ENCODE measurements around the gene SDR42E2.
"Not testable (repeated sequence)": the region's sequence is repeated elsewhere in the genome, so short reads cannot be mapped to it uniquely, and the experiment has no call there.

The SDR42E2 gene

DNA sequence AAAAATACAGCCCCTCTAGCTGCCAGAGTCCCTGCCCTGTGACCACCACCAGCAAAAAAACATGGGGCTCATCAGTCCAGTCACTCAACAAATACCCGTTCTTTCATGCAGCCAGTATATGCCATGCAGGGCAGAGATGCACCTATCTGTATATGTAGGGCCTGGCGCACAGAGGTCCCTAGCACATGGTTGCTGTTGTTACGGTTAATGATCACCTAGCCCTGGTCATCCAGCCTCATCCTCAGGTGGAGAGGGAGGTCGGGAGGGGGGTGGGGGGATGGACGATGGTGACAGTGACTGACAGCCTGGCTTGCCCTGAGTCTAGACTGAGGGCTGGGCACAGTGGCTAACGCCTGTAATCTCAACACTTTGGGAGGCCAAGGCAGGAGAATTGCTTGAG, 1.5 kb downstream of the SDR42E2 start:
- DNase-seq: no peak

GRCh38 chr16:22164482-22164881, 2.2 kb downstream of the SDR42E2 start:
- DNase-seq: no peak

- DNase-seq: no peak
Measured at GRCh38 chr16:22165508-22166285, 3.4 kb downstream of the SDR42E2 start.

DNA sequence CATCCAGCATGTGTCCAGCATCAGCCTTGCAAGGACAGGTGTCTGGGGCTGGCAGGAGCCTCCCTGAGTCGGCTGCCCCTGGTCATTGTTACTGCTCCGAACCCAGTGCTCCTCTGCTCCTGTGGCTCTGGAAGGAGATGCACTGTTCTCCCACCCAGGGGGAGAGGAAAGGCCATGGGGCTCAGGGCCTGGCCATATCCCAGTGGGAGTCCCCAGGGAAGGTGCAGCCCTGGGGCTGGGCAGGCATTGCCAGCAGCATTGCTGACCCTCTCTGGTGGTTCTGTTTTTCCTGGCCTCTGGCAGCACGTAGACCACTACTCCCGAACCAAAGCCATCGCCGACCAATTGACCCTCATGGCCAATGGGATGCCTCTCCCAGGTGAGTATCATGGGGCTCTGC, 9.6 kb downstream of the SDR42E2 start:
- DNase-seq: no peak

- DNase-seq: not testable (repeated sequence)
Measured at GRCh38 chr16:22172642-22173041, 10.3 kb downstream of the SDR42E2 start.

GRCh38 chr16:22174642-22175041, 12.3 kb downstream of the SDR42E2 start:
- DNase-seq: no peak

- DNase-seq: no peak
Measured at GRCh38 chr16:22177968-22178930, 15.9 kb downstream of the SDR42E2 start.

DNA sequence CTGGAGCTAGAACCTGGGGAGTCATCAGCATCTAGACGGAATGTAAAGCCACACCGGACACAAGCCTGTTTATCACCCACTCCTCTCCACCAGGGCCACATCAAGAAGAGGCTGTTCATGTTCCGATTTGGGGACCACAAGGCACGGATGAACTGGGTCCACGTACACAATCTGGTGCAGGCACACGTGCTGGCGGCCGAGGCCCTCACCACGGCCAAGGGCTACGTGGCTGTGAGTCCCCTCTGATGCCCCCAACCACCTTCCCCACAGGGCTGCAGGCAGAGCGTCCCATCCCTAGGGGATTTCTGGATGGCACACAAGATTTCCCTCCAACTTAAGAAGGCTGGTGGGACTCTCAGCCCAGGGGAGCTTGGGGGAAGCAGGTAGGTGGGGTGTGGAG, 19.1 kb downstream of the SDR42E2 start:
- DNase-seq: no peak

DNA sequence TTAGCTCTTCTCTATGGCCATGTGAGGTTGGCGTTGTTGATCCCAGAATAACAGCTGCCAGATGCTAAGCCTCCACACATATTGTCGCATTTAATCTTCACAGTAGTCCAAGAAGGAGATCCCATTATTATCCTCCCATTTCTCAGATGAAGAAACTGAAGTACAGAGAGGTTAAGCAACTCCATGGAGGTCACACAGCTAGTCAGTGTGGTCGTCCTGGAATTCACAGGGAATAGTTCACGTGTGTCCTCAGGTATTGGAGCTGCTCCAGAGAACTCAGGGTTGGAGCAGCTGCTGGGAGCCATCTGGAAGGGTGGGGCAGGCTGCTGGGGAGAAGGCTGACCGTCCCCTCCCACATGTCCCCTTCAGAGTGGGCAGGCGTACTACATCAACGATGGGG, 19.5 kb downstream of the SDR42E2 start:
- no peak for DNase-seq

DNA sequence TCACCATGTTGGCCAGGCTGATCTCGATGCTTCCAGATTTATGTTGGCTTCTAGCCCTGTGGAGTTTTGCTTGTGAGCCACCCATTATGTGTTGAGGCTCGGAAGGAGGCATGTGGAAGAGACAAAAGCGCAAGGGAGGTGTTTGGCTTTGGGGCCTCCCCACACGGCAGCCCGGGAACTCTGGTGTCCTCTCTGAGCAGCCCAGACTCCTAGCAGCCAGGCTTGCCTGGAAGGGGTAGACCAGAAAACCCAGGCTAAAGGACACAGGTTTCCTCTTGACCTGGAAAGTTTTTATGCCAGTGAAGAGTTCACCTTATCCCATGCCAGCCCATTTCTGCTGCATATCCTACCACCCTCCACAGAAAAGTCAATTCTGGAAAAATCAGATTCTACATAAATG, 21.0 kb downstream of the SDR42E2 start:
- DNase-seq: no peak

DNA sequence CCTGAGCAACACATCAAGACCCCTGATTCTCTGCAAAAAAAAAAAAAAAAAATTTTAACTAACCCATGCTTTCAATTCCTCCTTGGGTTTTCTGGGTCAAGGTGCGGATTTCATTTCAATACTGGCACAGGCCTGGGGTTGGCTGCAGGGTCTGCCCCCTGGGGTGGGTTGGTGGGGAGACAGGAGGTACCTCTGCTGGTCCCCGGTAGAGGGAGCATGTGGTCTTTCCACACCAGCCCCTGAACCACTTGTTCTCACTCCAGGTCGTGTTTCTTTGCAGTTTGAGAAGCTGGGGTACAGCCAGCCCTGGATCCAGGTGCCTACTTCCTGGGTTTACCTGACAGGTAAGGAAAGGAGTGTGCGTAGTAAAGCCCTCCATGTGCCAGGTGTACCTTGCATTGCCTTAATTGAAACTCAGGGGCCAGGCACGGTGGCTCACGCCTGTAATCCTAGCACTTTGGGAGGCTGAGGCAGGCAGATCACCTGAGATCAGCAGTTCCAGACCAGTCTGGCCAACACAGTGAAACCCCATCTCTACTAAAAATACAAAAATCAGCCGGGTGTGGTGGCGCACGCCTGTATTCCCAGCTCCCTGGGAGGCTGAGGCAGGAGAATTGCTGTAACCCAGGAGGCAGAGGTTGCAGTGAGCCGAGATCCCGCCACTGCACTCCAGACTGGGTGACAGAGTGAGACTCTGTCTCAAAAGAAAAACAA, 21.8 kb downstream of the SDR42E2 start:
- no peak for DNase-seq

DNA sequence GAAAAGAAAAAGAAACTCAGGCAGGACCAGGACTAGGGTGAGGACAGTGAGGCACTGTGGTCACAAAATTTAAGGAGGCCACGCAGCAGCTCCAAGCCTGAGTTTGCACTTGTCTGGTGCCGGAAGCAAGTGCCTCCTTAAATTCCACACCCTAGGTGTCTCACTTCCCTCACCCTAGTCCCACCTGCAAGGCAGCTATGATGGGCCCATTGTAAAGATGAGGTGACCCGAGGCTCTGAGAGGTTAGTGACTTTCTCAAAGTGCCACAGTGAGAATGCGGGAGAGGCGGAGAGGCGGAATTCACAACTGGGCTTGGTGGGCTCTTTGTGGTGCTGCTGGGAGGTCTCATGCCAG, 22.3 kb downstream of the SDR42E2 start:
- no peak for DNase-seq

- no peak for DNase-seq
Measured at GRCh38 chr16:22186517-22186916, 24.2 kb downstream of the SDR42E2 start.

DNA sequence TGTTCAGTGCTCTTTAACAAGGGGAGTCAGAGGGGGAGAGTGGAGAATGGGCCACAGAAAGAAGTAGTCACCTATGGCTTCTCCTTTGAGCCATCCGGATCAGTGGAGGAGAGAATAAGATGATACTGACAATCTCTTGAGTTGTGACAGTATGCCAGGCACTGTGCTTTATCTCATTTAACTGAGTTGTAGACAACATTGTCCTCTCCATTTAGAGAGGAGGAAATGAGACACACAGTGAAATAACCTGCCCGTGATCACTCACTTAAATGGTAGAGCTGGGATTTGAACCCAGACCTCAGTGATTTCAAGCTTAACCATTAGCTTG, 25.9 kb downstream of the SDR42E2 start:
- no peak for DNase-seq

- peak; percentile 71 for DNase-seq
Measured at GRCh38 chr16:22188595-22189442, 26.5 kb downstream of the SDR42E2 start.

DNA sequence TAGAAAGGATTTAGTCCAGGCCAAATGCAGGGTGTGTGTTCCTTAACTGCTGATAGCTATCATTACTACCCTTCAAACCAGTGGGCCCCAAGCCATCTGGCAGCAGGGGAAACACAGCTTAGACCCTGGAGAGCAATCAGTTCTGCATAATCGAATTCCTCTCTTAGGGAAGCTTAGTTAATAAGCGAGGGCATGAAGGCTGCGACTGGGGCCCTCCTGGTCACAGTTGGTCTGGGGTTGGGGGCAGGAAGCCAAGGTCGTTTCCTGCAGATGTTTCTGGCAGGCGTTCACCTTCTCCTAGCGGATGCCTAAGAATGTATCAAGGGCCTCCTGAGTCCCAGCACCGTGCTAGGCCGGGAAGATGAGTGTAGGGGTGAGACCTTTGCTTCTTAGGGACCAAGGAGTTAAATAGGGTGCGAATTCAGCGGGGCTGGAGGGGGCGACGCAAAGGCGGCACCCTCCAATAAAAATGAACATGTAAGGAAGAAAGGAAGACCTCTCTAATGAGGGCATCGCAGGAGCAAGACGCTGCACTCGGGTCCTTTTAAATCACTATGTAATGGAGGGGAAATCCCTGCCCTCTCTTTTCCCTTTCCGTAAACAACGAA, 27.3 kb downstream of the SDR42E2 start:
- no peak for DNase-seq

- DNase-seq: peak; percentile 97
Measured at GRCh38 chr16:22190081-22190775, 27.9 kb downstream of the SDR42E2 start.

DNA sequence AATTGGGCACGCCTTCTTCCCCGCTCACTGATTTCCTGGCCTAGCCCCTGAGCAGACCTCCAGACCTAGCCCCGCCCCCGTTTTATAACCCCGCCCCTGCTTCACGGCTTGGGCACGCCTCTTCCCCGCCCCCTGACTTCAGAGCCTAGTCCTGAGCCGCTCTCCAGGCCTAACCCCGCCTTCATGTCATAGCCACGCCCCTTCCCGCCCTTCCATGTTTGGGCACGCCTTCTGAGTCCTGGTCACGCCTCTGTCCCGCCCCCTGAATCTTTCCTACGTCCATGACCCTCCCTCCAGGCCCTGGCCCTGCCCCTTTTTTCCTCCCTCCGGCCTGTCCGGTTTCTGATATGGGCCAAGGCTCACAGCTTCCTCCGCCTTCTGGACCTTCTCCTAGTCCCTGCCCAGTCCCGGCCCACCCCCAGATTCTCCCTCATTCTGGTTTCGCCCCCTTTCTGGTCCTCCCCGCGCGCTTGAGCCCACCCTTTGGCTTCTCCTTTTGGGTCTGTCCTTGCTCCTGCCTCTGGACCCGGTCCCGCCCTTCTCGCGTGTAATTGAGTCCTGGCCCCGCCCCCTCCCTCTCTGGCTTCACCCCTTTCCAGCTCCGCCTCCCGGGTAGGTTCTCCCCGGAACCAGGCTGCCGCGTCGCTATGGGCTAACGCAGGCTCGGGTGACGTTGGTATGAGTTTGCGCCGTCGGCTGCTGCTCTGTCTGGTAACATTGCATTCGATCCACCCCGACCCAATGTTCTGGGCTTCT, 28.6 kb downstream of the SDR42E2 start:
- peak; percentile 99 for DNase-seq

GRCh38 chr16:22191532-22192260, 29.4 kb downstream of the SDR42E2 start:
- DNase-seq: peak; percentile 62

All from central memory CD4-positive, alpha-beta T cell (primary cell).